ENCODE measurements around the gene RPL27. TPM values are rescaled to one million over a fixed set of nuclear protein-coding genes. Genes with fewer than 3 reads are reported as not detected.

The RPL27 gene
- total and polyA plus RNA-seq, 2 of the 13 experiments (the other 11 are each of a cell fraction or from before 2014, with no cell fraction given), result 1,585 to 5,840 TPM

GRCh38 chr17:42979511-42980273 is 18.5 kb upstream of the RPL27 start, which contains the start of gene PTGES3L (continued):
- TF ChIP-seq ZBTB34 (CRISPR knock-in tag; IDR thresholded peaks at IDR 0.05) (0 out of 2 replicates have a peak, but pooled peaks have one; percentile 43), SRSF9 (IDR thresholded peaks at IDR 0.05; ENCODE audit: borderline replicate concordance, insufficient read depth, low read depth, low read length, poor library complexity, severe bottlenecking) (no peak), SRY (CRISPR knock-in tag; IDR thresholded peaks at IDR 0.05) (no peak), ZNF737 (CRISPR knock-in tag; IDR thresholded peaks at IDR 0.05; ENCODE audit: borderline replicate concordance) (no peak), KLF6 (CRISPR knock-in tag; IDR thresholded peaks at IDR 0.05) (no peak), PRDM4 (CRISPR knock-in tag; IDR thresholded peaks at IDR 0.05; ENCODE audit: borderline replicate concordance) (no peak), ELF4 (CRISPR knock-in tag; IDR thresholded peaks at IDR 0.05; ENCODE audit: borderline replicate concordance) (no peak), IKZF4 (CRISPR knock-in tag; IDR thresholded peaks at IDR 0.05; ENCODE audit: borderline replicate concordance, low read depth, not compliant biosample characterization) (peak; percentile 27), LCORL (IDR thresholded peaks at IDR 0.05) (no peak), LCORL (CRISPR knock-in tag; IDR thresholded peaks at IDR 0.05) (peak; percentile 84), ZNF607 (CRISPR knock-in tag; IDR thresholded peaks at IDR 0.05; ENCODE audit: borderline replicate concordance) (no peak), ZNF724P (CRISPR knock-in tag; IDR thresholded peaks at IDR 0.05; ENCODE audit: borderline replicate concordance) (no peak), KLF15 (CRISPR knock-in tag; IDR thresholded peaks at IDR 0.05; ENCODE audit: borderline replicate concordance) (peak; percentile 44; the same call in 1 of the 2 replicates), SAFB2 (CRISPR knock-in tag; IDR thresholded peaks at IDR 0.05; ENCODE audit: borderline replicate concordance, low read depth) (no peak), DPF2 (CRISPR knock-in tag; IDR thresholded peaks at IDR 0.05; ENCODE audit: borderline replicate concordance, low read depth) (no peak)
- TF ChIP-seq, protein P1, sequence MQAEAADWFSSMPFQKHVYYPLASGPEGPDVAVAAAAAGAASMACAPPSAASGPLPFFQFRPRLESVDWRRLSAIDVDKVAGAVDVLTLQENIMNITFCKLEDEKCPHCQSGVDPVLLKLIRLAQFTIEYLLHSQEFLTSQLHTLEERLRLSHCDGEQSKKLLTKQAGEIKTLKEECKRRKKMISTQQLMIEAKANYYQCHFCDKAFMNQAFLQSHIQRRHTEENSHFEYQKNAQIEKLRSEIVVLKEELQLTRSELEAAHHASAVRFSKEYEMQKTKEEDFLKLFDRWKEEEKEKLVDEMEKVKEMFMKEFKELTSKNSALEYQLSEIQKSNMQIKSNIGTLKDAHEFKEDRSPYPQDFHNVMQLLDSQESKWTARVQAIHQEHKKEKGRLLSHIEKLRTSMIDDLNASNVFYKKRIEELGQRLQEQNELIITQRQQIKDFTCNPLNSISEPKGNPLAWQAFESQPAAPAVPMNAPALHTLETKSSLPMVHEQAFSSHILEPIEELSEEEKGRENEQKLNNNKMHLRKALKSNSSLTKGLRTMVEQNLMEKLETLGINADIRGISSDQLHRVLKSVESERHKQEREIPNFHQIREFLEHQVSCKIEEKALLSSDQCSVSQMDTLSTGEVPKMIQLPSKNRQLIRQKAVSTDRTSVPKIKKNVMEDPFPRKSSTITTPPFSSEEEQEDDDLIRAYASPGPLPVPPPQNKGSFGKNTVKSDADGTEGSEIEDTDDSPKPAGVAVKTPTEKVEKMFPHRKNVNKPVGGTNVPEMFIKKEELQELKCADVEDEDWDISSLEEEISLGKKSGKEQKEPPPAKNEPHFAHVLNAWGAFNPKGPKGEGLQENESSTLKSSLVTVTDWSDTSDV (CRISPR knock-in tag; IDR thresholded peaks at IDR 0.05), result peak; percentile 73; the same call in 1 of the 2 replicates
- TF ChIP-seq, protein P2, sequence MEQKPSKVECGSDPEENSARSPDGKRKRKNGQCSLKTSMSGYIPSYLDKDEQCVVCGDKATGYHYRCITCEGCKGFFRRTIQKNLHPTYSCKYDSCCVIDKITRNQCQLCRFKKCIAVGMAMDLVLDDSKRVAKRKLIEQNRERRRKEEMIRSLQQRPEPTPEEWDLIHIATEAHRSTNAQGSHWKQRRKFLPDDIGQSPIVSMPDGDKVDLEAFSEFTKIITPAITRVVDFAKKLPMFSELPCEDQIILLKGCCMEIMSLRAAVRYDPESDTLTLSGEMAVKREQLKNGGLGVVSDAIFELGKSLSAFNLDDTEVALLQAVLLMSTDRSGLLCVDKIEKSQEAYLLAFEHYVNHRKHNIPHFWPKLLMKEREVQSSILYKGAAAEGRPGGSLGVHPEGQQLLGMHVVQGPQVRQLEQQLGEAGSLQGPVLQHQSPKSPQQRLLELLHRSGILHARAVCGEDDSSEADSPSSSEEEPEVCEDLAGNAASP (CRISPR knock-in tag; IDR thresholded peaks at IDR 0.05; ENCODE audit: borderline replicate concordance), result no peak
- TF ChIP-seq, protein P3, sequence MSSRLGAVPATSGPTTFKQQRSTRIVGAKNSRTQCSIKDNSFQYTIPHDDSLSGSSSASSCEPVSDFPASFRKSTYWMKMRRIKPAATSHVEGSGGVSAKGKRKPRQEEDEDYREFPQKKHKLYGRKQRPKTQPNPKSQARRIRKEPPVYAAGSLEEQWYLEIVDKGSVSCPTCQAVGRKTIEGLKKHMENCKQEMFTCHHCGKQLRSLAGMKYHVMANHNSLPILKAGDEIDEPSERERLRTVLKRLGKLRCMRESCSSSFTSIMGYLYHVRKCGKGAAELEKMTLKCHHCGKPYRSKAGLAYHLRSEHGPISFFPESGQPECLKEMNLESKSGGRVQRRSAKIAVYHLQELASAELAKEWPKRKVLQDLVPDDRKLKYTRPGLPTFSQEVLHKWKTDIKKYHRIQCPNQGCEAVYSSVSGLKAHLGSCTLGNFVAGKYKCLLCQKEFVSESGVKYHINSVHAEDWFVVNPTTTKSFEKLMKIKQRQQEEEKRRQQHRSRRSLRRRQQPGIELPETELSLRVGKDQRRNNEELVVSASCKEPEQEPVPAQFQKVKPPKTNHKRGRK (CRISPR knock-in tag; IDR thresholded peaks at IDR 0.05), result no peak

Data from HepG2 (cell line).